HepG2 (cell line): ENCODE results near the gene MRFAP1L1. TPM values are rescaled to one million over a fixed set of nuclear protein-coding genes. Genes with fewer than 3 reads are reported as not detected.

Experiments
- ATAC-seq: fragments of 200-7000 bp; cut with Tn5 transposase; 3 replicates; pipeline ENCODE4 v1.9.1; 2020; ENCODE audit warnings: mild to moderate bottlenecking, moderate library complexity
- BruUV-seq: library from RNA; stranded (reverse); fragments of 400-500 nt; replicated peaks from 2 replicates; lab custom pipeline; 2021; lab: Mats Ljungman, UMichigan
- CTCF ChIA-PET: fragments of 300-600 bp; formaldehyde crosslinking; extraction: SDS; loops from one replicate; lab custom pipeline; 2021; ENCODE audit warnings: low total read pairs, inconsistent platforms, low intra/inter-chr PET ratio; lab: Yijun Ruan, JAX
- POLR2A ChIA-PET: fragments of 350-600 bp; sonication (Branson Sonifier 250); formaldehyde crosslinking; loops from one replicate; lab custom pipeline; 2020; ENCODE audit warnings: antibody characterized with exemption, inconsistent platforms; lab: Yijun Ruan, JAX
- DNase-seq: peaks from one replicate; pipeline ENCODE4 v3.0.0-alpha.2; 2015; ENCODE audit warnings: low spot score
- FAIRE-seq: peaks from 3 replicates; lab custom pipeline; 2011; peaks lifted over from hg19 to GRCh38; lab: Jason Lieb, UNC
- H2AFZ ChIP-seq: one replicate; pipeline ENCODE4 v1.6.1; 2011; ENCODE audit warnings: low read length, inconsistent platforms
- H3K27ac ChIP-seq: fragments of 300-600 bp; 3 replicates; pipeline ENCODE4 v1.8.0; 2011; ENCODE audit warnings: mixed run types, mild to moderate bottlenecking, mixed read lengths, low read length, inconsistent platforms; ENCODE audit not compliant: insufficient read depth; ENCODE audit errors: extremely low read length
- H3K27me3 ChIP-seq, 2 experiments: fragments of 200-600 bp in 1 of 2; 2 replicates in 1 of 2; 3 replicates in 1 of 2; pipeline versions ENCODE4 v1.6.0 to v1.8.0; 2011; ENCODE audit warnings: low read length in 2 of 2, mild to moderate bottlenecking in 2 of 2, moderate library complexity in 2 of 2, inconsistent platforms in 1 of 2; ENCODE audit not compliant: insufficient read depth in 2 of 2, control insufficient read depth in 1 of 2
- H3K36me3 ChIP-seq, 2 experiments: fragments of 200-600 bp in 1 of 2; replicated peaks in 1 of 2; 2 replicates in 1 of 2; 3 replicates in 1 of 2; pipeline versions ENCODE4 v1.5.1 to v1.8.0; 2011; ENCODE audit warnings: low read length in 2 of 2, inconsistent platforms in 1 of 2; ENCODE audit not compliant: insufficient read depth in 2 of 2, control insufficient read depth in 1 of 2
- H3K4me1 ChIP-seq: 2 replicates; pipeline ENCODE4 v1.5.1; 2012; ENCODE audit warnings: low read length, inconsistent platforms; ENCODE audit not compliant: insufficient read depth
- H3K4me2 ChIP-seq: 2 replicates; pipeline ENCODE4 v1.6.0; 2011; ENCODE audit warnings: low read depth, low read length, inconsistent platforms
- H3K4me3 ChIP-seq, 3 experiments: fragments of 200-600 bp in 1 of 3; sonication (generic), shearing (Covaris generic) in 1 of 3; replicated peaks in 1 of 3; 2 replicates each; pipeline ENCODE4 v1.5.1; 2011 to 2016; ENCODE audit warnings: low read length in 3 of 3, inconsistent platforms in 2 of 3, low read depth in 2 of 3, mild to moderate bottlenecking in 2 of 3, control low read depth in 1 of 3, mixed read lengths in 1 of 3; ENCODE audit not compliant: insufficient read depth in 1 of 3
- H3K79me2 ChIP-seq: one replicate; pipeline ENCODE4 v1.6.1; 2011; ENCODE audit warnings: low read length, inconsistent platforms; ENCODE audit not compliant: insufficient read depth
- H3K9ac ChIP-seq: 2 replicates; pipeline ENCODE4 v1.6.0; 2011; ENCODE audit warnings: mild to moderate bottlenecking, low read depth, low read length, inconsistent platforms; ENCODE audit not compliant: insufficient read depth
- H3K9me3 ChIP-seq: 2 replicates; pipeline ENCODE4 v1.5.1; 2012; ENCODE audit warnings: mild to moderate bottlenecking, low read length
- H4K20me1 ChIP-seq: 2 replicates; pipeline ENCODE4 v1.6.0; 2011; ENCODE audit warnings: inconsistent platforms, mild to moderate bottlenecking, low read length, moderate library complexity; ENCODE audit not compliant: insufficient read depth
- ARID5B ChIP-seq: IDR thresholded peaks from 2 replicates; pipeline ENCODE4 v1.4.0; 2020; ENCODE audit warnings: mild to moderate bottlenecking, missing genetic modification reagents
- HDAC1 ChIP-seq: sonication (generic); formaldehyde crosslinking; IDR thresholded peaks from 2 replicates; pipeline ENCODE4 v1.5.1; 2020; ENCODE audit warnings: mild to moderate bottlenecking, missing genetic modification reagents
- HOXA3 ChIP-seq: sonication (generic); formaldehyde crosslinking; IDR thresholded peaks from 2 replicates; pipeline ENCODE4 v1.5.0; 2020; ENCODE audit warnings: missing genetic modification reagents
- KAT8 ChIP-seq: IDR thresholded peaks from 2 replicates; pipeline ENCODE4 v1.6.1; 2016; ENCODE audit warnings: missing genetic modification reagents, missing compliant biosample characterization
- KDM3A ChIP-seq: IDR thresholded peaks from 2 replicates; pipeline ENCODE4 v1.6.1; 2018; ENCODE audit warnings: low read depth, missing compliant biosample characterization
- KDM4B ChIP-seq: sonication (generic); formaldehyde crosslinking; IDR thresholded peaks from 2 replicates; pipeline ENCODE4 v1.4.0; 2020; ENCODE audit warnings: missing genetic modification reagents
- RAD21 ChIP-seq: fragments of 450-650 bp; formaldehyde crosslinking; IDR thresholded peaks from 2 replicates; pipeline ENCODE4 v1.5.0; 2020; ENCODE audit warnings: mild to moderate bottlenecking
- RFXANK ChIP-seq: IDR thresholded peaks from 2 replicates; pipeline ENCODE4 v1.6.1; 2016
- RXRB ChIP-seq: IDR thresholded peaks from 2 replicates; pipeline ENCODE4 v1.6.1; 2016; ENCODE audit warnings: borderline replicate concordance, missing genetic modification reagents, missing compliant biosample characterization
- SAP130 ChIP-seq: IDR thresholded peaks from 2 replicates; pipeline ENCODE4 v1.6.1; 2016; ENCODE audit warnings: low read depth
- SMAD3 ChIP-seq: sonication (generic); formaldehyde crosslinking; IDR thresholded peaks from 2 replicates; pipeline ENCODE4 v1.4.0; 2020; ENCODE audit warnings: missing genetic modification reagents
- THAP11 ChIP-seq: IDR thresholded peaks from 2 replicates; pipeline ENCODE4 v1.6.1; 2016; ENCODE audit warnings: missing biosample characterization, missing genetic modification reagents
- THRA ChIP-seq: sonication (generic); formaldehyde crosslinking; IDR thresholded peaks from 2 replicates; pipeline ENCODE4 v1.4.0; 2020; ENCODE audit warnings: missing genetic modification reagents, borderline replicate concordance
- ZNF501 ChIP-seq: sonication (generic); formaldehyde crosslinking; IDR thresholded peaks from 2 replicates; pipeline ENCODE4 v1.5.1; 2020; ENCODE audit warnings: mild to moderate bottlenecking, moderate library complexity, missing genetic modification reagents
- ZNF768 ChIP-seq: sonication (generic); formaldehyde crosslinking; IDR thresholded peaks from 2 replicates; pipeline ENCODE4 v1.4.0; 2020; ENCODE audit warnings: missing genetic modification reagents
- WGBS: methylation state at CpG from one replicate; pipeline ENCODE4 v1.1.6; 2017; ENCODE audit warnings: low lambda C conversion rate; 5-methylcytosine and 5-hydroxymethylcytosine counted together
- in situ Hi-C: cut with HindIII; loops from 2 replicates; pipeline ENCODE4 v1.10.0; 2017; ENCODE audit warnings: low pct_unique_long_range_greater_than_20kb; ENCODE audit not compliant: extremely low pct_ligation_motif_present
- intact Hi-C: fragments of 100-400 bp; cut with micrococcal nuclease; formaldehyde crosslinking; loops from one replicate; pipeline ENCODE4 v1.10.0; 2022; ENCODE audit not compliant: unreplicated experiment
- polyA plus RNA-seq, 8 experiments: library from polyadenylated mRNA; depleted of rRNA in 3 of 8; stranded (reverse) in 7 of 8; unstranded in 1 of 8; fragments of >200 nt; fragmentation: Illumina TruSeq in 4 of 8; extraction: Trizol in 4 of 8; gene quantifications; 2 replicates each; pipeline versions ENCODE4 v1.2.1 to v1.2.3, GENCODE V29; 2011 to 2016; ENCODE audit warnings: low read depth in 4 of 8, missing spikeins in 1 of 8, mixed read lengths in 1 of 8; ENCODE audit not compliant: insufficient read depth in 1 of 8
- total RNA-seq, 5 experiments: library from RNA; depleted of rRNA; stranded (reverse); fragments of >200 nt; fragmentation: Illumina TruSeq; extraction: Trizol; gene quantifications; 2 replicates each; pipeline ENCODE4 v1.2.3, GENCODE V29; 2016; ENCODE audit warnings: low read depth in 1 of 5
- TF ChIP-seq, protein P1 (sequence below): sonication (generic); formaldehyde crosslinking; IDR thresholded peaks from 2 replicates; pipeline ENCODE4 v1.5.1; 2020; ENCODE audit warnings: mild to moderate bottlenecking, moderate library complexity, missing genetic modification reagents
- TF ChIP-seq, protein P2 (sequence below): sonication (generic); IDR thresholded peaks from 2 replicates; pipeline ENCODE4 v1.6.1; 2016; ENCODE audit warnings: low read depth, borderline replicate concordance

The MRFAP1L1 gene
- total and polyA plus RNA-seq, 2 of the 13 experiments (the other 11 are each of a cell fraction or from before 2014, with no cell fraction given): 44.8 to 76.6 TPM

GRCh38 chr4:6720202-6720699, 10.6 kb upstream of the MRFAP1L1 start:
- peak overlapping the region in 1 of 3 experiments; percentile 41; a peak in 1 of 6 replicates for H3K4me3 ChIP-seq
- H3K79me2 ChIP-seq: peaks cover 22% of the 10 kb centered on the region
- peak overlapping the region; percentile 66 for H3K4me2 ChIP-seq
- DNase-seq: peak; percentile 62
- in situ Hi-C loops: loop anchor here (5.0 kb wide), 1 partner anchor 157 kb away; no protein-coding TSS in a partner anchor
- ChIA-PET POLR2A (interaction anchor here (0.7 to 1.4 kb wide), 4 partner anchors 154 to 362 kb away, joined by 3 to 4 read pairs (median 3); partner anchors contain the start of gene TBC1D14), CTCF (interaction anchor here (1.1 to 3.2 kb wide), 4 partner anchors 43 to 361 kb away, joined by 3 to 50 read pairs (median 4); no protein-coding TSS in a partner anchor)
- H2AFZ ChIP-seq: no peak overlapping the region
- 8% methylated on average over 10 of the region's 14 CpGs for WGBS
- H3K27ac ChIP-seq: no peak overlapping the region
- H3K27me3 ChIP-seq: no peaks in the 10 kb centered on the region
- H4K20me1 ChIP-seq: 0 out of 2 replicates have a peak, but pooled peaks cover 8% of the 10 kb centered on the region
- no peaks in the 10 kb centered on the region for H3K9me3 ChIP-seq
- peak; percentile 69 for FAIRE-seq
- intact Hi-C loops: loop anchor here (1.0 to 5.0 kb wide), 3 partner anchors 42 to 154 kb away; no protein-coding TSS in a partner anchor
- peaks cover 60% of the 10 kb centered on the region for H3K4me1 ChIP-seq
- H3K9ac ChIP-seq: no peak overlapping the region
- ATAC-seq: peak; percentile 72
- BruUV-seq: no TSS peak
- no peaks in the 10 kb centered on the region for H3K36me3 ChIP-seq
- 0 out of 2 replicates have a peak, but pooled peaks have one; percentile 25 for TF ChIP-seq HOXA3 (CRISPR knock-in tag)
- no peak; the same call in 1 of the 2 replicates for TF ChIP-seq RXRB (CRISPR knock-in tag)
- TF ChIP-seq THRA (CRISPR knock-in tag): peak; percentile 63; the same call in 1 of the 2 replicates
- peak; percentile 50; the same call in 1 of the 2 replicates for TF ChIP-seq THAP11
- TF ChIP-seq KDM4B: 0 out of 2 replicates have a peak, but pooled peaks have one; percentile 19
- TF ChIP-seq ZNF501 (CRISPR knock-in tag): 0 out of 2 replicates have a peak, but pooled peaks have one; percentile 59
- TF ChIP-seq, protein P1, sequence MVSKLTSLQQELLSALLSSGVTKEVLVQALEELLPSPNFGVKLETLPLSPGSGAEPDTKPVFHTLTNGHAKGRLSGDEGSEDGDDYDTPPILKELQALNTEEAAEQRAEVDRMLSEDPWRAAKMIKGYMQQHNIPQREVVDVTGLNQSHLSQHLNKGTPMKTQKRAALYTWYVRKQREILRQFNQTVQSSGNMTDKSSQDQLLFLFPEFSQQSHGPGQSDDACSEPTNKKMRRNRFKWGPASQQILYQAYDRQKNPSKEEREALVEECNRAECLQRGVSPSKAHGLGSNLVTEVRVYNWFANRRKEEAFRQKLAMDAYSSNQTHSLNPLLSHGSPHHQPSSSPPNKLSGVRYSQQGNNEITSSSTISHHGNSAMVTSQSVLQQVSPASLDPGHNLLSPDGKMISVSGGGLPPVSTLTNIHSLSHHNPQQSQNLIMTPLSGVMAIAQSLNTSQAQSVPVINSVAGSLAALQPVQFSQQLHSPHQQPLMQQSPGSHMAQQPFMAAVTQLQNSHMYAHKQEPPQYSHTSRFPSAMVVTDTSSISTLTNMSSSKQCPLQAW: peak; percentile 47
- TF ChIP-seq, protein P2, sequence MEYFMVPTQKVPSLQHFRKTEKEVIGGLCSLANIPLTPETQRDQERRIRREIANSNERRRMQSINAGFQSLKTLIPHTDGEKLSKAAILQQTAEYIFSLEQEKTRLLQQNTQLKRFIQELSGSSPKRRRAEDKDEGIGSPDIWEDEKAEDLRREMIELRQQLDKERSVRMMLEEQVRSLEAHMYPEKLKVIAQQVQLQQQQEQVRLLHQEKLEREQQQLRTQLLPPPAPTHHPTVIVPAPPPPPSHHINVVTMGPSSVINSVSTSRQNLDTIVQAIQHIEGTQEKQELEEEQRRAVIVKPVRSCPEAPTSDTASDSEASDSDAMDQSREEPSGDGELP: peak; percentile 93
- 0 out of 2 replicates have a peak, but pooled peaks have one; percentile 29 for TF ChIP-seq KAT8 (CRISPR knock-in tag)
- TF ChIP-seq SAP130 (CRISPR knock-in tag): peak; percentile 38; the same call in 1 of the 2 replicates
- peak; percentile 29; the same call in 1 of the 2 replicates for TF ChIP-seq ARID5B (CRISPR knock-in tag)
- 0 out of 2 replicates have a peak, but pooled peaks have one; percentile 37 for TF ChIP-seq HDAC1 (CRISPR knock-in tag)
- 0 out of 2 replicates have a peak, but pooled peaks have one; percentile 31 for TF ChIP-seq ZNF768 (CRISPR knock-in tag)
- 0 out of 2 replicates have a peak, but pooled peaks have one; percentile 54 for TF ChIP-seq RFXANK
- 0 out of 2 replicates have a peak, but pooled peaks have one; percentile 38 for TF ChIP-seq SMAD3
- peak; percentile 98 for TF ChIP-seq RAD21 (CRISPR knock-in tag)
- TF ChIP-seq KDM3A: 0 out of 2 replicates have a peak, but pooled peaks have one; percentile 41
